ENCODE data around the gene MLLT3.

GRCh38 chr9:20480249-20480648 lies 142.1 kb downstream of the MLLT3 start:
- no peak for TF ChIP-seq NRF1 (IDR thresholded peaks at IDR 0.05; ENCODE audit: low read depth, low read length)
- TF ChIP-seq CTCF (IDR thresholded peaks at IDR 0.05; ENCODE audit: control extremely low read depth in 1 of 3, insufficient read depth in 1 of 3, low read depth in 1 of 3, low read length in 3 of 3), result no peak

Measured in H1 (cell line).